GM12874 (cell line): ENCODE results near the gene DACH1.

Experiments used
- CTCF ChIP-seq: IDR thresholded peaks from 2 replicates; pipeline ENCODE4 v1.5.1; 2011; ENCODE audit warnings: low read depth, mild to moderate bottlenecking, control low read depth, low read length, moderate library complexity; ENCODE audit not compliant: insufficient read depth

DACH1 gene

GRCh38 chr13:71430681-71431080, 436.3 kb downstream of the DACH1 start:
- no peak for TF ChIP-seq CTCF

- no peak for TF ChIP-seq CTCF
Observed at GRCh38 chr13:71417205-71417604, 449.8 kb downstream of the DACH1 start.

- TF ChIP-seq CTCF = no peak
Observed at GRCh38 chr13:71412231-71412630, 454.8 kb downstream of the DACH1 start.

GRCh38 chr13:71408416-71408815, 458.6 kb downstream of the DACH1 start:
- no peak for TF ChIP-seq CTCF

- no peak for TF ChIP-seq CTCF
Observed at GRCh38 chr13:71399631-71400215, 467.3 kb downstream of the DACH1 start.

- no peak for TF ChIP-seq CTCF
Observed at GRCh38 chr13:71396149-71396548, 470.9 kb downstream of the DACH1 start.

GRCh38 chr13:71395053-71395452, 472.0 kb downstream of the DACH1 start:
- TF ChIP-seq CTCF = no peak

GRCh38 chr13:71394176-71394575, 472.8 kb downstream of the DACH1 start:
- TF ChIP-seq CTCF = no peak
